CD4-positive, alpha-beta T cell (primary cell): Measurements from ENCODE around the gene TRH. TPM values are rescaled to one million over a fixed set of nuclear protein-coding genes. Genes with fewer than 3 reads are reported as not detected.
"Not testable (repeated sequence)": the region's sequence is repeated elsewhere in the genome, so short reads cannot be mapped to it uniquely, and the experiment has no call there.

Experiments used
- ATAC-seq: fragments of 200-7000 bp; cut with Tn5 transposase; one replicate; pipeline ENCODE4 v1.10.0; 2022; ENCODE audit warnings: mild to moderate bottlenecking; ENCODE audit not compliant: poor library complexity
- CTCF ChIA-PET: fragments of 350-600 bp; sonication (Branson Sonifier 250); formaldehyde crosslinking; loops from one replicate; lab custom pipeline; 2021; ENCODE audit warnings: antibody characterized with exemption, inconsistent platforms; lab: Charles Lee
- POLR2A ChIA-PET: fragments of 350-600 bp; sonication (Branson Sonifier 250); formaldehyde crosslinking; loops from one replicate; lab custom pipeline; 2021; ENCODE audit warnings: antibody characterized with exemption, inconsistent platforms; lab: Charles Lee
- DNase-seq, 14 experiments: peaks; one replicate each; pipeline ENCODE4 v3.0.0-alpha.2; 2013 to 2020; ENCODE audit warnings: mixed read lengths in 2 of 14
- H3K27ac ChIP-seq, 2 donors: one replicate each; pipeline versions ENCODE4 v1.5.1 to v1.7.0; 2013; ENCODE audit warnings: low read length in 2 of 2, low read depth in 1 of 2, mild to moderate bottlenecking in 1 of 2
- H3K27me3 ChIP-seq, 2 experiments: 1 replicate in 1 of 2; 2 replicates in 1 of 2; pipeline versions ENCODE4 v1.6.1 to v1.7.0; 2013; ENCODE audit warnings: low read length in 2 of 2, control low read depth in 1 of 2, mild to moderate bottlenecking in 1 of 2, moderate library complexity in 1 of 2; ENCODE audit not compliant: insufficient read depth in 2 of 2, control insufficient read depth in 1 of 2
- H3K36me3 ChIP-seq: one replicate; pipeline ENCODE4 v1.6.1; 2013; ENCODE audit warnings: low read length, control low read depth; ENCODE audit not compliant: insufficient read depth
- H3K4me1 ChIP-seq: one replicate; pipeline ENCODE4 v1.6.1; 2013; ENCODE audit warnings: low read length, control low read depth; ENCODE audit not compliant: insufficient read depth
- H3K4me3 ChIP-seq: one replicate; pipeline ENCODE4 v1.5.1; 2013; ENCODE audit warnings: mild to moderate bottlenecking, low read length, moderate library complexity
- H3K9me3 ChIP-seq, 2 experiments: 1 replicate in 1 of 2; 2 replicates in 1 of 2; pipeline versions ENCODE4 v1.6.1 to v1.7.0; 2013; ENCODE audit warnings: low read length in 2 of 2, mild to moderate bottlenecking in 2 of 2, control low read depth in 1 of 2, moderate library complexity in 1 of 2; ENCODE audit not compliant: control insufficient read depth in 1 of 2, insufficient read depth in 1 of 2
- H3K27ac Mint-ChIP-seq: one replicate; pipeline ENCODE4 v1.8.0; 2020; ENCODE audit warnings: mixed read lengths
- H3K27me3 Mint-ChIP-seq: one replicate; pipeline ENCODE4 v1.8.0; 2021; ENCODE audit warnings: mixed read lengths
- H3K36me3 Mint-ChIP-seq: one replicate; pipeline ENCODE4 v1.8.0; 2021; ENCODE audit warnings: low read depth, mixed read lengths
- H3K4me1 Mint-ChIP-seq: one replicate; pipeline ENCODE4 v1.8.0; 2021; ENCODE audit warnings: low read depth, mixed read lengths
- H3K4me3 Mint-ChIP-seq: one replicate; pipeline ENCODE4 v1.8.0; 2020; ENCODE audit warnings: mild to moderate bottlenecking, mixed read lengths
- H3K9me3 Mint-ChIP-seq: one replicate; pipeline ENCODE4 v1.8.0; 2020; ENCODE audit warnings: mixed read lengths
- CTCF ChIP-seq: fragments of 200-600 bp; IDR thresholded peaks from one replicate; pipeline ENCODE4 v1.8.0; 2022; ENCODE audit warnings: antibody characterized with exemption, mild to moderate bottlenecking
- intact Hi-C, 2 experiments: fragments of 100-400 bp; cut with DNase I in 1 of 2; cut with micrococcal nuclease in 1 of 2; formaldehyde crosslinking; loops; one replicate each; pipeline versions ENCODE4 v1.15.1 to v1.9.0; 2023 to 2025; cut with DNase I, micrococcal nuclease
- total RNA-seq, 174 experiments: library from RNA in 2 of 174; stranded (reverse) in 2 of 174; gene quantifications; one replicate each; pipeline ENCODE4 v1.2.3 and lab custom pipeline; 2021 to 2026

TRH gene
- total RNA-seq, 2 experiments from 2014 or later: not detected

DNA sequence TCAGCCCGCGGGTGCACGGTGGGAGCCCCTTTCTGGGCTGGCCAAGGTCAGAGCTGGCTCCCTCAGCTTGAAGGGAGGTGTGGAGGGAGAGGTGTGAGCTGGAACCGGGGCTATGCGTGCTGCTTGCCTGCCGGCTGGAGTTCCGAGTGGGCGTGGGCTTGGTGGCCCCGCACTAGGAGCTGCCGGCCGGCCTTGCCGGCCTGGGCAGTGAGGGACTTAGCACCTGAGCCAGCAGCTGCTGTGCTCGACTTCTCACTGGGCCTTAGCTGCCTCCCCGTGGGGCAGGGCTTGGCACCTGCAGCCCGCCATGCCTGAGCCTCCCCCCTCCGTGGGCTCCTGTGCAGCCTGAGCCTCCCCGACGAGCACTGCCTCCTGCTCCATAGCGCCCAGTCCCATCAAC lies 36.0 kb downstream of the TRH start:
- no peak for TF ChIP-seq CTCF
- H3K4me3 Mint-ChIP-seq: no peak overlapping the region
- H3K36me3 Mint-ChIP-seq: no peaks in the 10 kb centered on the region
- CTCF ChIA-PET: interaction anchor here (1.5 kb wide), 1 partner anchor 383 kb away, joined by 3 read pairs; no protein-coding TSS in a partner anchor
- POLR2A ChIA-PET: no interaction called here
- H3K27ac Mint-ChIP-seq: no peak overlapping the region
- H3K9me3 Mint-ChIP-seq: no peaks in the 10 kb centered on the region
- intact Hi-C loops: no loop called here
- Histone ChIP-seq H3K36me3 (no peaks in the 10 kb centered on the region), H3K27ac (no peak overlapping the region), H3K9me3 (peaks cover 0 to 5% of the 10 kb centered on the region in 2 experiments), H3K27me3 (peaks cover 0 to 3% of the 10 kb centered on the region in 2 experiments), H3K4me1 (no peaks in the 10 kb centered on the region), H3K4me3 (no peak overlapping the region)
- DNase-seq (no peak), ATAC-seq (no peak)
- H3K4me1 Mint-ChIP-seq: no peaks in the 10 kb centered on the region
- peaks cover 16% of the 10 kb centered on the region for H3K27me3 Mint-ChIP-seq

DNA sequence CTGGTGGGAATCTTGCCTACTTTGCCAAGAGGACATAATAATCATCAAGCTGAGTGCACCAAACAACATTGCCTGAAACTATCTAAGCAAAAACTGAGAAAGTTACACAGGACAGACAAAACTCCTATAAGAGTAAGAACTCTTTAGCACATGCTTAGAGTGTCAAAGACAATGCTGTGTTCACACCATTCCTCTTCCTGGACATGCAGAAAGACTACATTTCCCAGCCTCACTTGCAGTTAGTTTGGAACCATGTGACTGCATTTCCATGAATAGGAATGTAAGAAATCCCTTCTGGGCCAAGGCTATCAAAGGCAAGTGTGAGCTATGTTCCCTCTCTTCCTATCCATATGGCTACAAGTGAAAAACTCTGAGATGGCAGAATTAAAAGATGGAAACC lies 37.6 kb downstream of the TRH start:
- ATAC-seq, H3K9me3 Mint-ChIP-seq, intact Hi-C loops, POLR2A ChIA-PET, H3K36me3 Mint-ChIP-seq, H3K4me1 ChIP-seq, DNase-seq, H3K27ac Mint-ChIP-seq, H3K4me3 ChIP-seq, H3K36me3 ChIP-seq, H3K4me3 Mint-ChIP-seq, H3K4me1 Mint-ChIP-seq, H3K27me3 ChIP-seq, H3K27me3 Mint-ChIP-seq, H3K9me3 ChIP-seq, H3K27ac ChIP-seq: not testable (repeated sequence)
- CTCF ChIA-PET: interaction anchor here (0.6 kb wide), 1 partner anchor 566 kb away, joined by 3 read pairs; no protein-coding TSS in a partner anchor

GRCh38 chr3:130013246-130013645 lies 38.7 kb downstream of the TRH start:
- H3K27me3 ChIP-seq, H3K27ac ChIP-seq, H3K27ac Mint-ChIP-seq, H3K4me3 ChIP-seq, H3K9me3 Mint-ChIP-seq, intact Hi-C loops, H3K4me1 ChIP-seq, ATAC-seq, POLR2A ChIA-PET, H3K4me3 Mint-ChIP-seq, H3K36me3 Mint-ChIP-seq, H3K36me3 ChIP-seq, H3K9me3 ChIP-seq, H3K4me1 Mint-ChIP-seq, DNase-seq, CTCF ChIA-PET: not testable (repeated sequence)
- peaks cover 12% of the 10 kb centered on the region for H3K27me3 Mint-ChIP-seq

- peaks cover 15% of the 10 kb centered on the region for H3K27me3 Mint-ChIP-seq
Measured at GRCh38 chr3:130014526-130014925, 40.0 kb downstream of the TRH start.

GRCh38 chr3:130017661-130018060 lies 43.1 kb downstream of the TRH start:
- H3K27ac Mint-ChIP-seq, POLR2A ChIA-PET, H3K4me3 Mint-ChIP-seq, H3K36me3 ChIP-seq, CTCF ChIA-PET, H3K27ac ChIP-seq, H3K4me1 Mint-ChIP-seq, H3K9me3 Mint-ChIP-seq, H3K4me3 ChIP-seq, H3K9me3 ChIP-seq, intact Hi-C loops, DNase-seq, H3K27me3 ChIP-seq, ATAC-seq, H3K4me1 ChIP-seq, H3K36me3 Mint-ChIP-seq: not testable (repeated sequence)
- peaks cover 23% of the 10 kb centered on the region for H3K27me3 Mint-ChIP-seq

More at GRCh38 chr3:130014526-130014925, 40.0 kb downstream of the TRH start:
- no peak overlapping the region for H3K4me3 ChIP-seq
- Mint-ChIP-seq H3K36me3 (no peaks in the 10 kb centered on the region), H3K4me3 (no peak overlapping the region), H3K9me3 (no peaks in the 10 kb centered on the region), H3K27ac (no peak overlapping the region), H3K4me1 (no peaks in the 10 kb centered on the region)
- H3K9me3 ChIP-seq: peaks cover 0 to 5% of the 10 kb centered on the region in 2 experiments
- POLR2A ChIA-PET: no interaction called here
- H3K36me3 ChIP-seq: no peaks in the 10 kb centered on the region
- H3K27me3 ChIP-seq: no peaks in the 10 kb centered on the region
- DNase-seq (no peak), ATAC-seq (no peak)
- no peak for TF ChIP-seq CTCF
- intact Hi-C loops: no loop called here
- H3K27ac ChIP-seq: no peak overlapping the region
- CTCF ChIA-PET: no interaction called here
- no peaks in the 10 kb centered on the region for H3K4me1 ChIP-seq
